Measurements from ENCODE around the gene TMEM43.

- TF ChIP-seq, protein P1, sequence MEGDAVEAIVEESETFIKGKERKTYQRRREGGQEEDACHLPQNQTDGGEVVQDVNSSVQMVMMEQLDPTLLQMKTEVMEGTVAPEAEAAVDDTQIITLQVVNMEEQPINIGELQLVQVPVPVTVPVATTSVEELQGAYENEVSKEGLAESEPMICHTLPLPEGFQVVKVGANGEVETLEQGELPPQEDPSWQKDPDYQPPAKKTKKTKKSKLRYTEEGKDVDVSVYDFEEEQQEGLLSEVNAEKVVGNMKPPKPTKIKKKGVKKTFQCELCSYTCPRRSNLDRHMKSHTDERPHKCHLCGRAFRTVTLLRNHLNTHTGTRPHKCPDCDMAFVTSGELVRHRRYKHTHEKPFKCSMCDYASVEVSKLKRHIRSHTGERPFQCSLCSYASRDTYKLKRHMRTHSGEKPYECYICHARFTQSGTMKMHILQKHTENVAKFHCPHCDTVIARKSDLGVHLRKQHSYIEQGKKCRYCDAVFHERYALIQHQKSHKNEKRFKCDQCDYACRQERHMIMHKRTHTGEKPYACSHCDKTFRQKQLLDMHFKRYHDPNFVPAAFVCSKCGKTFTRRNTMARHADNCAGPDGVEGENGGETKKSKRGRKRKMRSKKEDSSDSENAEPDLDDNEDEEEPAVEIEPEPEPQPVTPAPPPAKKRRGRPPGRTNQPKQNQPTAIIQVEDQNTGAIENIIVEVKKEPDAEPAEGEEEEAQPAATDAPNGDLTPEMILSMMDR (IDR thresholded peaks at IDR 0.05; ENCODE audit: control extremely low read depth in 1 of 3, insufficient read depth in 1 of 3, low read depth in 1 of 3, low read length in 3 of 3), result no peak
- no peak for TF ChIP-seq MAFK (IDR thresholded peaks at IDR 0.05; ENCODE audit: low read depth, low read length)
- TF ChIP-seq SP2 (IDR thresholded peaks at IDR 0.05; ENCODE audit: low read length), result no peak
- TF ChIP-seq CHD2 (IDR thresholded peaks at IDR 0.05; ENCODE audit: low read length), result no peak
- no peak for TF ChIP-seq POU5F1 (IDR thresholded peaks at IDR 0.05; ENCODE audit: low read depth, low read length)
- TF ChIP-seq SP1 (IDR thresholded peaks at IDR 0.05; ENCODE audit: low read depth, low read length), result no peak
- TF ChIP-seq POLR2AphosphoS5 (IDR thresholded peaks at IDR 0.05; ENCODE audit: low read depth, low read length), result no peak
- no peak for TF ChIP-seq BACH1 (IDR thresholded peaks at IDR 0.05; ENCODE audit: low read length)
- TF ChIP-seq BRCA1 (IDR thresholded peaks at IDR 0.05; ENCODE audit: low read depth, low read length), result no peak
- TF ChIP-seq RNF2 (IDR thresholded peaks at IDR 0.05; ENCODE audit: borderline replicate concordance, low read depth, low read length, missing control alignments, poor library complexity, severe bottlenecking), result no peak
- TF ChIP-seq SAP30 (IDR thresholded peaks at IDR 0.05; ENCODE audit: insufficient read depth, insufficient replicate concordance, low read length), result peak; percentile 85
- no peak for TF ChIP-seq GABPA (IDR thresholded peaks at IDR 0.05; ENCODE audit: borderline replicate concordance, insufficient read depth, low read length)
- TF ChIP-seq RFX5 (IDR thresholded peaks at IDR 0.05; ENCODE audit: borderline replicate concordance, low read depth, low read length), result no peak
- no peak; a peak in 1 of 3 replicates for TF ChIP-seq POLR2A (IDR thresholded peaks at IDR 0.05; ENCODE audit: control extremely low read depth in 1 of 2, low read depth in 2 of 2, low read length in 2 of 2)
Observed at GRCh38 chr3:14124223-14124614, 633 bp upstream of the TMEM43 start.
